Right cardiac atrium (tissue), 5 donors: Measurements from ENCODE around the gene SIK3. TPM values are rescaled to one million over a fixed set of nuclear protein-coding genes. Genes with fewer than 3 reads are reported as not detected.

Source experiments
- ATAC-seq, 2 donors: fragments of 200-7000 bp; cut with Tn5 transposase; one replicate each; pipeline versions ENCODE4 v1.8.0 to v1.9.1; 2020; ENCODE audit warnings: moderate library complexity in 2 of 2, mild to moderate bottlenecking in 1 of 2
- DNase-seq, 3 donors: peaks; one replicate each; pipeline ENCODE4 v3.0.0-alpha.2; 2020
- H3K27ac ChIP-seq: one replicate; pipeline ENCODE4 v1.5.1; 2013; ENCODE audit warnings: mild to moderate bottlenecking, low read length, control low read depth, moderate library complexity
- H3K27me3 ChIP-seq: one replicate; pipeline ENCODE4 v1.6.1; 2013; ENCODE audit not compliant: control insufficient read depth, insufficient read depth
- H3K4me1 ChIP-seq: one replicate; pipeline ENCODE4 v1.6.1; 2013; ENCODE audit warnings: low read length; ENCODE audit not compliant: control insufficient read depth, insufficient read depth
- H3K4me3 ChIP-seq: one replicate; pipeline ENCODE4 v1.5.1; 2013; ENCODE audit warnings: low read length, control low read depth
- H3K9me3 ChIP-seq: one replicate; pipeline ENCODE4 v1.6.1; 2013; ENCODE audit warnings: low read length; ENCODE audit not compliant: control insufficient read depth
- WGBS: extraction: QIAGEN DNeasy Blood & Tissue Kit; methylation state at CpG from one replicate; pipeline ENCODE4 v1.1.7; 2013; 5-methylcytosine and 5-hydroxymethylcytosine counted together
- intact Hi-C, 4 donors: fragments of 100-400 bp; cut with DNase I; formaldehyde crosslinking; loops; one replicate each; pipeline versions ENCODE4 v1.11.0 to v1.14.0; 2022 to 2023
- polyA plus RNA-seq: library from polyadenylated mRNA; stranded (reverse); fragments of 200-250 nt; gene quantifications from one replicate; pipeline ENCODE4 v1.2.3, GENCODE V29; 2013
- total RNA-seq, 4 donors: library from RNA; stranded (reverse); fragmentation: NEBNext Ultra II Directional; extraction: Animal tissue kit (Norgen Biotek cat#: 25700); gene quantifications; one replicate each; pipeline ENCODE4 v1.2.1, GENCODE V29; 2021
- donor health status: healthy with polysubstance abuse.
- donor health status: DM: no; HTN: yes; CAD: no.
- donor health status: DM: no; HTN: no; CAD: no.
- donor health status: DM: no; HTN: yes; CAD: no; lungs with severe emphysema.
- donor health status: DM: yes; HTN: yes; CAD: no.

The SIK3 gene
- total and polyA plus RNA-seq, 5 donors, result 13.4 to 46.6 (median 34.6) TPM

GRCh38 chr11:116847612-116848011 is 250.6 kb downstream of the SIK3 start:
- no peak for DNase-seq
- H3K4me3 ChIP-seq, result no peak overlapping the region
- H3K27ac ChIP-seq, result no peak overlapping the region
- H3K9me3 ChIP-seq, result no peaks in the 10 kb centered on the region
- no peak for ATAC-seq
- 96% methylated on average over 4 of the region's 4 CpGs for WGBS
- intact Hi-C loops, result no loop called here
- no peaks in the 10 kb centered on the region for H3K27me3 ChIP-seq
- peaks cover 2% of the 10 kb centered on the region for H3K4me1 ChIP-seq

- H3K27ac ChIP-seq, result no peak overlapping the region
- intact Hi-C loops, result no loop called here
- no peak for ATAC-seq
These were observed 253.5 kb downstream of the SIK3 start for GRCh38 chr11:116844722-116845121.

DNA sequence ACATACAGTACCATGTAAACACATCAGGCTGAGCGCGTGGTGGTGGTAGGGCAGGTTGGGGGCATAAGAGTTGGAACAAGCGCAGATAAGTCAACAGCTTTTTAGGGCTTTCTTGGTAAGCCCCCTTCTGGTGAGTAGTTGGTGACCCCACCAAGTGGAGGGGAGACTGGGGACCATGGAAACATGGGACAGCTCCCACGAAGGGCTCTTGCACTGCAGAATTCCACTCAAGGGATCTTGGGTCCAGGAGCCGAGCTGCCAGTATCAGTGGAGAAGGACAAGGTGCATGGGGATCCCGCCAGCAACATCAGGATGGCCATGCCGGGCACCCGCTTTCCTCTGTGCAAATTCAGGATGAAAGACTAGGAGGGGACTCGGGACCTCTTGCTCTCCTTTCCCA is 254.6 kb downstream of the SIK3 start:
- ATAC-seq (no peak), DNase-seq (no peak)
- Histone ChIP-seq H3K4me1 (no peaks in the 10 kb centered on the region), H3K9me3 (no peaks in the 10 kb centered on the region), H3K27ac (no peak overlapping the region), H3K27me3 (no peaks in the 10 kb centered on the region), H3K4me3 (no peak overlapping the region)
- 92% methylated on average over 9 of the region's 9 CpGs for WGBS
- intact Hi-C loops, result no loop called here

More at GRCh38 chr11:116844722-116845121, 253.5 kb downstream of the SIK3 start:
- WGBS, result 68% methylated on average over 4 of the region's 4 CpGs
- Histone ChIP-seq H3K9me3 (no peaks in the 10 kb centered on the region), H3K4me1 (no peaks in the 10 kb centered on the region), H3K27me3 (no peaks in the 10 kb centered on the region), H3K4me3 (no peak overlapping the region)
- no peak for DNase-seq

DNA sequence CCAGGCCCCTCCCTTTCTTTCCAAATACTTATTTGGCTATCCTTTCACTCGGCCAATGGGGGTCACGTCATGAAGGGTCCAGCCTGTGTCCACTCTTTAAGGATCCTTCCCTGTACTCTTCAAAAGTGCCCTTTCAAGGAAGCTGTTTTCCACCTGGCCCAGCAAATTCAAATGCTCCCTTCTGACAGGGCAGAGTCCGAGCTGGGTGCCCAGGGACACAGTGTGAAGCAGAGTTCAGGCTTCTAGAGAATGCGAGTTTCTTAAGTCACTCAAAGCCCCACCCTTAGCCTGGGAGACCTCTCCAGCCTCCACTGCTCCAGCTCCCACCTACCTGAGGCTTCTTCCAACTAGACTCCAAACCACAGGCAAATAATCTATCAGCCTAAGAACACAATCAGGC is 255.3 kb downstream of the SIK3 start:
- H3K4me3 ChIP-seq, result no peak overlapping the region
- 79% methylated on average over 4 of the region's 4 CpGs for WGBS
- no peak for DNase-seq
- no peaks in the 10 kb centered on the region for H3K9me3 ChIP-seq
- H3K4me1 ChIP-seq, result no peaks in the 10 kb centered on the region
- intact Hi-C loops, result no loop called here
- peak in 1 of 2 donors; percentile 24 for ATAC-seq
- H3K27ac ChIP-seq, result no peak overlapping the region
- H3K27me3 ChIP-seq, result no peaks in the 10 kb centered on the region

GRCh38 chr11:116842117-116842516 is 256.1 kb downstream of the SIK3 start:
- H3K27ac ChIP-seq, result no peak overlapping the region
- H3K27me3 ChIP-seq, result no peaks in the 10 kb centered on the region
- DNase-seq, result no peak
- WGBS, result 99% methylated on average over 4 of the region's 4 CpGs
- peaks cover under 1% of the 10 kb centered on the region for H3K4me1 ChIP-seq
- no peak overlapping the region for H3K4me3 ChIP-seq
- intact Hi-C loops, result no loop called here
- no peak for ATAC-seq
- H3K9me3 ChIP-seq, result no peaks in the 10 kb centered on the region

GRCh38 chr11:116840746-116841296 is 257.4 kb downstream of the SIK3 start:
- intact Hi-C loops, result no loop called here
- Histone ChIP-seq H3K27ac (no peak overlapping the region), H3K4me3 (no peak overlapping the region), H3K27me3 (no peaks in the 10 kb centered on the region), H3K4me1 (peaks cover 3% of the 10 kb centered on the region), H3K9me3 (no peaks in the 10 kb centered on the region)
- WGBS, result 63% methylated on average over 9 of the region's 9 CpGs
- peak in 1 of 3 donors; percentile 52 for DNase-seq
- no peak for ATAC-seq

DNA sequence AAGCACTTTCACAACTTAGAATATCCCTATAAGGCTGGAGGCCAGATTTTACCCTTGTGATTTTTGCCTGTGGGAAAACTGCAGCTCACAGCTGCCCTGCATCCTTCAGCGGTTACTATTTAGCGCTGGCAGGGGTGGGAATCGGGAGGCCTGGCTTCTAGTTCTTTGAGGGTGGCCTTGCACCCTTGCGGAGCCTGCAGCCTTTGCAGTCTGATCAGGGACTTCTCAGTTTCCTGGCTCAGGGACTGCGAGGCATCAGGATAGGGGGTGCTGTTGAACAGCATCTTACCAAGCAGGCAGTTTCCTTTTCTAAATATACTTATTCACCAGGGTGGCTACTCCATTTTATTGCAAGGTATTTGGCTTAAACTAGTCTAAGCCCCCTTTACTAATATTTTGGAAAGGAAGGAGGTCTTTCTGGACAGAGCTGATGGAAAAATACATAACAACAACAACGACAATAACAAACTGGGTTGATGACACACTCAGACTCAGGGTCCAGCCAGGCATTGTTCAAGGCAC is 257.9 kb downstream of the SIK3 start:
- intact Hi-C loops, result no loop called here
- ATAC-seq, result no peak

DNA sequence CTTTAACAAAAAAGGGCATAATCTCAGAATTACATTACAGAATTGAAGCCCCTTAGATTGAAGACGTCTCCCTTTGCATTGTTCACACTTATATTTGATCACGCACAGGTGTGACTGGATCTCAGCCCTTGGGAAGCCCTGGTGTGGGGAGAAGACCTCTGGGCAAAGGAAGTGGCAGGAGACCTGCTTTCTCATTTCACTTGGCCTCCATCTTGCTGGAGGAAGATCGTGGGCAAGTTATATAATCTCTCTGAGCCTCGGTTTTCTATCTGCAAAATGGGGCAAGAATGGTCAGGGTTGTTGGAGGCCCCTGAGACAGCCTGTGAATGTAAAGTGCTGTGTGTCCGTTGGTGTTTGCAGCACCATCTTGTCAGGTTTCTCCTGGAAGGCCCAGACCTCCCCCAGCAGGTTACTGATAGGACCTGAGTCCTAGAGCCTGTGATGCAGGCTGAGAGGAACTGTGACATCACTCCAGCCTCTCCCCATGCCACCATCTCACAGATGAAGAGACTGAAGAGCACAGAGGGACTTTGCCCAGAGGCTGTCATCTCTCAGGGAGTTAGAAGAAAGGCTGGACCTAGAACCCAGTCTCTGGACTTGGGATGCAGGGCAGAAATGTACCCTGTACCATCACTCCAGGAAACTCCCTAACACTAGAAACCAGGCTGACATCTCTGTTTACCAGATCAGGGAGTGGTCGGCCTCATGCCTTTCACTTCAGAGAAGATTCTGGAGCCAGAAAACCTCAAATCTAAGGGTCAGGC is 259.7 kb downstream of the SIK3 start:
- no peaks in the 10 kb centered on the region for H3K9me3 ChIP-seq
- H3K27me3 ChIP-seq, result no peaks in the 10 kb centered on the region
- peak in 1 of 3 donors; percentile 22 for DNase-seq
- no peak overlapping the region for H3K4me3 ChIP-seq
- 91% methylated on average over 6 of the region's 6 CpGs for WGBS
- peaks cover 3% of the 10 kb centered on the region for H3K4me1 ChIP-seq
- H3K27ac ChIP-seq, result no peak overlapping the region
- no peak for ATAC-seq
- intact Hi-C loops, result loop anchor here in 3 of 4 donors (5.0 kb wide), 1 partner anchor 46 kb away; the partner anchor contains the start of gene APOA5 (in 3 of the 3)

More for the DNA sequence above, 257.9 kb downstream of the SIK3 start:
- peak; percentile 45 to 77 (median 75) for DNase-seq
- Histone ChIP-seq H3K4me3 (no peak overlapping the region), H3K9me3 (no peaks in the 10 kb centered on the region), H3K4me1 (peaks cover 3% of the 10 kb centered on the region), H3K27ac (no peak overlapping the region), H3K27me3 (no peaks in the 10 kb centered on the region)
- WGBS, result 49% methylated on average over 6 of the region's 6 CpGs

GRCh38 chr11:116837231-116838091 is 260.8 kb downstream of the SIK3 start, which contains the start of gene APOA1:
TSS of gene APOA1 (minus strand) at chr11:116837622. CDS start at chr11:116837387, 235 bp downstream.
- 52% methylated on average over 19 of the region's 19 CpGs for WGBS
- Histone ChIP-seq H3K4me1 (peaks cover 3% of the 10 kb centered on the region), H3K27me3 (no peaks in the 10 kb centered on the region), H3K9me3 (no peaks in the 10 kb centered on the region), H3K27ac (peak within 1 kb of the TSS; percentile 40), H3K4me3 (no peak within 1 kb of the TSS)
- ATAC-seq (peak in 1 of 2 donors; percentile 2), DNase-seq (peak in 1 of 3 donors; percentile 62)
- intact Hi-C loops, result loop anchor here in 3 of 4 donors (5.0 kb wide), 1 partner anchor 45 kb away; the partner anchor contains the start of gene APOA5 (in 3 of the 3)

- intact Hi-C loops, result loop anchor here in 3 of 4 donors (5.0 kb wide), 1 partner anchor 44 kb away; the partner anchor contains the start of gene APOA5 (in 3 of the 3)
- WGBS, result 88% methylated on average over 7 of the region's 7 CpGs
- no peaks in the 10 kb centered on the region for H3K9me3 ChIP-seq
- no peak for DNase-seq
- peaks cover 3% of the 10 kb centered on the region for H3K4me1 ChIP-seq
- peak overlapping the region; percentile 40 for H3K27ac ChIP-seq
- H3K27me3 ChIP-seq, result no peaks in the 10 kb centered on the region
- H3K4me3 ChIP-seq, result no peak overlapping the region
- no peak for ATAC-seq
These were observed 261.6 kb downstream of the SIK3 start for GRCh38 chr11:116836632-116836991.
